Endothelial cell of umbilical vein (primary cell): ENCODE results near the gene PODXL2. TPM values are rescaled to one million over a fixed set of nuclear protein-coding genes. Genes with fewer than 3 reads are reported as not detected.
"Not testable (repeated sequence)": the region's sequence is repeated elsewhere in the genome, so short reads cannot be mapped to it uniquely, and the experiment has no call there.

Experiments
- BruUV-seq: library from RNA; stranded (reverse); fragments of 400-500 nt; replicated peaks from 2 replicates; lab custom pipeline; 2021; lab: Mats Ljungman, UMichigan
- CTCF ChIA-PET: fragments of 300-600, 350-600 bp; sonication (Branson Sonifier 250); formaldehyde crosslinking; loops from one replicate; lab custom pipeline; 2021; ENCODE audit warnings: antibody characterized with exemption, inconsistent platforms; lab: Charles Lee
- POLR2A ChIA-PET: fragments of 300-600, 350-600 bp; sonication (Branson Sonifier 250); formaldehyde crosslinking; loops from one replicate; lab custom pipeline; 2021; ENCODE audit warnings: antibody characterized with exemption, inconsistent platforms; lab: Charles Lee
- DNase-seq: peaks from one replicate; pipeline ENCODE4 v3.0.0-alpha.2; 2011; ENCODE audit warnings: low read depth, low spot score
- FAIRE-seq: peaks from 2 replicates; lab custom pipeline; 2011; peaks lifted over from hg19 to GRCh38; lab: Jason Lieb, UNC
- H2AFZ ChIP-seq: 2 replicates; pipeline ENCODE4 v1.6.0; 2012; ENCODE audit warnings: low read depth, low read length, control low read depth, inconsistent platforms
- H3K27ac ChIP-seq: 2 replicates; pipeline ENCODE4 v1.5.1; 2011; ENCODE audit warnings: low read depth, mild to moderate bottlenecking, control low read depth, low read length, moderate library complexity; ENCODE audit not compliant: insufficient read depth
- H3K27me3 ChIP-seq, 2 experiments: 2 replicates each; pipeline versions ENCODE4 v1.6.0 to v1.6.1; 2011; ENCODE audit warnings: low read length in 2 of 2, mixed read lengths in 1 of 2; ENCODE audit not compliant: control insufficient read depth in 2 of 2, insufficient read depth in 2 of 2
- H3K36me3 ChIP-seq, 2 experiments: 2 replicates in 1 of 2; 3 replicates in 1 of 2; pipeline ENCODE4 v1.5.1; 2011; ENCODE audit warnings: low read length in 2 of 2, mild to moderate bottlenecking in 1 of 2, moderate library complexity in 1 of 2; ENCODE audit not compliant: control insufficient read depth in 2 of 2, insufficient read depth in 2 of 2; ENCODE audit errors: extremely low read depth in 1 of 2
- H3K4me1 ChIP-seq: 3 replicates; pipeline ENCODE4 v1.5.1; 2011; ENCODE audit warnings: mild to moderate bottlenecking, low read length; ENCODE audit not compliant: control insufficient read depth, insufficient read depth; ENCODE audit errors: extremely low read depth
- H3K4me2 ChIP-seq: 2 replicates; pipeline ENCODE4 v1.6.1; 2011; ENCODE audit warnings: low read length, control low read depth, mixed read lengths; ENCODE audit not compliant: insufficient read depth
- H3K4me3 ChIP-seq, 3 experiments: fragments of 200-600 bp in 1 of 3; sonication (generic), shearing (Covaris generic) in 1 of 3; replicated peaks in 1 of 3; 2 replicates each; pipeline ENCODE4 v1.5.1; 2011 to 2016; ENCODE audit warnings: control low read depth in 3 of 3, low read length in 3 of 3, mild to moderate bottlenecking in 2 of 3, inconsistent platforms in 1 of 3, low read depth in 1 of 3, moderate library complexity in 1 of 3; ENCODE audit not compliant: insufficient read depth in 1 of 3
- H3K79me2 ChIP-seq: 2 replicates; pipeline ENCODE4 v1.6.0; 2012; ENCODE audit warnings: low read length, inconsistent platforms; ENCODE audit not compliant: control insufficient read depth, insufficient read depth
- H3K9ac ChIP-seq: replicated peaks from 2 replicates; pipeline ENCODE3; 2011; ENCODE audit warnings: low read length, control low read depth; ENCODE audit not compliant: insufficient read depth; ENCODE audit errors: extremely low read depth
- H3K9me1 ChIP-seq: replicated peaks from 3 replicates; pipeline ENCODE4 v1.6.0; 2011; ENCODE audit warnings: mild to moderate bottlenecking, low read length; ENCODE audit not compliant: control insufficient read depth, insufficient read depth; ENCODE audit errors: extremely low read depth
- H3K9me3 ChIP-seq: replicated peaks from 2 replicates; pipeline ENCODE4 v1.5.1; 2012; ENCODE audit warnings: low read length, inconsistent platforms; ENCODE audit not compliant: control insufficient read depth, insufficient read depth
- H4K20me1 ChIP-seq: replicated peaks from 2 replicates; pipeline ENCODE3; 2011; ENCODE audit warnings: mild to moderate bottlenecking, low read length; ENCODE audit not compliant: control insufficient read depth, insufficient read depth; ENCODE audit errors: extremely low read depth
- EZH2 ChIP-seq: IDR thresholded peaks from 2 replicates; pipeline ENCODE4 v1.6.1; 2012; ENCODE audit warnings: borderline replicate concordance, low read depth, mild to moderate bottlenecking, moderate library complexity, low read length, inconsistent platforms; ENCODE audit not compliant: severe bottlenecking
- FOS ChIP-seq: IDR thresholded peaks from 2 replicates; pipeline ENCODE4 v1.6.1; 2011; ENCODE audit warnings: mild to moderate bottlenecking, low read length, moderate library complexity, borderline replicate concordance; ENCODE audit not compliant: insufficient read depth
- GATA2 ChIP-seq: IDR thresholded peaks from 2 replicates; pipeline ENCODE4 v1.7.0; 2011; ENCODE audit warnings: low read depth, mild to moderate bottlenecking, moderate library complexity, mixed read lengths, low read length; ENCODE audit not compliant: insufficient read length, insufficient read depth
- JUN ChIP-seq: IDR thresholded peaks from 2 replicates; pipeline ENCODE4 v1.6.1; 2011; ENCODE audit warnings: borderline replicate concordance, low read depth; ENCODE audit not compliant: insufficient read length, insufficient read depth
- MAX ChIP-seq: IDR thresholded peaks from 2 replicates; pipeline ENCODE4 v1.6.1; 2011; ENCODE audit not compliant: insufficient read depth, insufficient read length
- MYC ChIP-seq: IDR thresholded peaks from one replicate; pipeline ENCODE4 v1.6.1; 2011; ENCODE audit warnings: mild to moderate bottlenecking, low read depth, low read length
- POLR2A ChIP-seq: IDR thresholded peaks from 2 replicates; pipeline ENCODE4 v1.6.1; 2012; ENCODE audit warnings: low read depth, mild to moderate bottlenecking, control low read depth, low read length
- POLR2AphosphoS5 ChIP-seq: IDR thresholded peaks from 2 replicates; pipeline ENCODE4 v1.6.1; 2012; ENCODE audit warnings: low read depth, mild to moderate bottlenecking, control low read depth, low read length, moderate library complexity; ENCODE audit not compliant: insufficient read depth
- dilution Hi-C: fragments of 300-500 bp; cut with MboI; formaldehyde crosslinking; loops from one replicate; pipeline ENCODE4 v1.15.0; 2019; ENCODE audit warnings: low sequenced_read_pairs; ENCODE audit not compliant: extremely low pct_ligation_motif_present
- intact Hi-C: fragments of 100-400 bp; cut with micrococcal nuclease; formaldehyde crosslinking; loops from one replicate; pipeline ENCODE4 v1.10.0; 2022
- polyA plus RNA-seq, 4 experiments: library from polyadenylated mRNA; depleted of rRNA in 3 of 4; stranded (reverse) in 3 of 4; unstranded in 1 of 4; fragments of >200 nt; gene quantifications; 2 replicates each; pipeline versions ENCODE4 v1.2.1 to v1.2.3, GENCODE V29; 2011 to 2012; ENCODE audit warnings: missing spikeins in 1 of 4
- total RNA-seq: library from RNA; stranded (reverse); gene quantifications from 2 replicates; pipeline ENCODE4 v1.2.3, GENCODE V29; 2021

Gene PODXL2
- total and polyA plus RNA-seq, 2 donors (not counting 3 experiments of a cell fraction or from before 2014, with no cell fraction given): 5.5 to 6.5 TPM

GRCh38 chr3:127680798-127681221 is 51.8 kb downstream of the PODXL2 start:
- POLR2A ChIA-PET: no interaction called here
- Histone ChIP-seq H3K79me2 (no peaks in the 10 kb centered on the region), H3K27ac (no peak overlapping the region), H3K9ac (no peak overlapping the region), H2AFZ (no peak overlapping the region), H4K20me1 (no peaks in the 10 kb centered on the region), H3K9me3 (no peaks in the 10 kb centered on the region), H3K4me2 (no peak overlapping the region), H3K9me1 (no peaks in the 10 kb centered on the region), H3K27me3 (no peaks in the 10 kb centered on the region), H3K36me3 (no peaks in the 10 kb centered on the region), H3K4me3 (no peak overlapping the region), H3K4me1 (no peaks in the 10 kb centered on the region)
- no peak for TF ChIP-seq GATA2
- no peak for TF ChIP-seq MAX
- no peak for TF ChIP-seq MYC
- no peak for TF ChIP-seq FOS
- TF ChIP-seq JUN: no peak
- TF ChIP-seq EZH2: no peak
- no peak for TF ChIP-seq POLR2AphosphoS5
- TF ChIP-seq POLR2A: no peak
- DNase-seq (no peak), FAIRE-seq (no peak)
- no TSS peak for BruUV-seq
- dilution Hi-C loops (no loop called here), intact Hi-C loops (no loop called here)
- CTCF ChIA-PET: interaction anchor here (2.0 kb wide), 1 partner anchor 16 kb away, joined by 11 read pairs; no protein-coding TSS in a partner anchor

GRCh38 chr3:127682175-127682554 is 53.2 kb downstream of the PODXL2 start:
- H3K27me3 ChIP-seq, H4K20me1 ChIP-seq, H2AFZ ChIP-seq, H3K27ac ChIP-seq, H3K9ac ChIP-seq, H3K4me3 ChIP-seq, H3K36me3 ChIP-seq, FAIRE-seq, H3K4me1 ChIP-seq, POLR2A ChIA-PET, H3K9me1 ChIP-seq, BruUV-seq, H3K79me2 ChIP-seq, H3K4me2 ChIP-seq, DNase-seq, H3K9me3 ChIP-seq, dilution Hi-C loops, intact Hi-C loops: not testable (repeated sequence)
- CTCF ChIA-PET: interaction anchor here (0.8 to 2.0 kb wide), 3 partner anchors 9 to 153 kb away, joined by 3 to 11 read pairs (median 4); no protein-coding TSS in a partner anchor
